ENCODE data around the gene SPAG9. TPM values are rescaled to one million over a fixed set of nuclear protein-coding genes. Genes with fewer than 3 reads are reported as not detected.
A peak's percentile ranks its signal among the peaks of the same experiment; 100 is the strongest.

SPAG9 gene, protein sequence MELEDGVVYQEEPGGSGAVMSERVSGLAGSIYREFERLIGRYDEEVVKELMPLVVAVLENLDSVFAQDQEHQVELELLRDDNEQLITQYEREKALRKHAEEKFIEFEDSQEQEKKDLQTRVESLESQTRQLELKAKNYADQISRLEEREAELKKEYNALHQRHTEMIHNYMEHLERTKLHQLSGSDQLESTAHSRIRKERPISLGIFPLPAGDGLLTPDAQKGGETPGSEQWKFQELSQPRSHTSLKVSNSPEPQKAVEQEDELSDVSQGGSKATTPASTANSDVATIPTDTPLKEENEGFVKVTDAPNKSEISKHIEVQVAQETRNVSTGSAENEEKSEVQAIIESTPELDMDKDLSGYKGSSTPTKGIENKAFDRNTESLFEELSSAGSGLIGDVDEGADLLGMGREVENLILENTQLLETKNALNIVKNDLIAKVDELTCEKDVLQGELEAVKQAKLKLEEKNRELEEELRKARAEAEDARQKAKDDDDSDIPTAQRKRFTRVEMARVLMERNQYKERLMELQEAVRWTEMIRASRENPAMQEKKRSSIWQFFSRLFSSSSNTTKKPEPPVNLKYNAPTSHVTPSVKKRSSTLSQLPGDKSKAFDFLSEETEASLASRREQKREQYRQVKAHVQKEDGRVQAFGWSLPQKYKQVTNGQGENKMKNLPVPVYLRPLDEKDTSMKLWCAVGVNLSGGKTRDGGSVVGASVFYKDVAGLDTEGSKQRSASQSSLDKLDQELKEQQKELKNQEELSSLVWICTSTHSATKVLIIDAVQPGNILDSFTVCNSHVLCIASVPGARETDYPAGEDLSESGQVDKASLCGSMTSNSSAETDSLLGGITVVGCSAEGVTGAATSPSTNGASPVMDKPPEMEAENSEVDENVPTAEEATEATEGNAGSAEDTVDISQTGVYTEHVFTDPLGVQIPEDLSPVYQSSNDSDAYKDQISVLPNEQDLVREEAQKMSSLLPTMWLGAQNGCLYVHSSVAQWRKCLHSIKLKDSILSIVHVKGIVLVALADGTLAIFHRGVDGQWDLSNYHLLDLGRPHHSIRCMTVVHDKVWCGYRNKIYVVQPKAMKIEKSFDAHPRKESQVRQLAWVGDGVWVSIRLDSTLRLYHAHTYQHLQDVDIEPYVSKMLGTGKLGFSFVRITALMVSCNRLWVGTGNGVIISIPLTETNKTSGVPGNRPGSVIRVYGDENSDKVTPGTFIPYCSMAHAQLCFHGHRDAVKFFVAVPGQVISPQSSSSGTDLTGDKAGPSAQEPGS (N-terminal part only)
- total RNA-seq = 10 to 100 TPM; 48.0 to 88.2 TPM

DNA sequence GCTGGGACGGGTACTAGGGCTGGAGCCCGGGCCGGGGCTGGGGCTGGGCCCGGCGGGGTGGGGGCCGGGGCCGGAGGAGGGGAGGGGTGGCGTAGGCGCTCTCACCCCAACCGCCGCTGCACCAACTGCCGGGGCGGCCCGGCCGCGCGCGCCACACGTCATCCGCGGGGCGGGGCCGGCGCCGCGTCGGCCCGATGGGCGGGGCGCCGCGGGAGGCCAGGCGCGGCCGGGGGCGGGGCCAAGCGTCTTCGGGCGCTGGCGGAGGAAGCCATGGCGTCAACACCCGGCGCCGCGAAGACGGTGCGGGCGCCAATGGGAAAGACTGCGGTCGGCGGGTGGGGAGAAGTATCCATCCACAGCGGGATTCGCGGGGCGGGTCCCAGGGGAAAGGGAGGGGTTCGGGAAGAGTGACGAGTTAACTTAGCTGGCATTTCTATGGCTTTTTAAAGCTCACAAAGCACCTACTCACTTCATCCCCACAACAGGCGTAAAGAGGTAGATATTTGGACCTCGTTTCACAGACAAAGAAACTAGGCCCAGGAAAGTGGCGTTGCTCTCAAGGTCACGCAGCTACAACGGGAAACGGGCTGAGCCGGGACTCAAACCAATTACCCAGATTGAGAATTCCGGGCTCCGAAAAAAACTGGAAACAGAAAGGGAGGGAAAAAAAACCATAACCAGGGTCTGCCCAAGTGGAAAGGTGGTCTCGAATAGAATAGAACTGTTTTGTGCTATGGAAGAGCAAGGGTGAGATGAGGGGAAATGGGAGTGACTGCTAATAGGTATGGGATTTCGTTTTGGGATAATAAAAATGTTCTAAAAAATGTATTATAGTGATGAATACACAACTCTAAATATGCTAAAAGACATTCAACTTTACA is at the start of gene SPAG9:
SPAG9 (minus strand) TSS at position 130 of the 881 bp plus-strand sequence. CDS start 212 bp downstream, outside the sequence.
- H3K4me1 Mint-ChIP-seq = peaks cover 51% of the 10 kb centered on the region

GRCh38 chr17:51169340-51169739 is 48.7 kb upstream of the SPAG9 start:
- no peak overlapping the region for H3K4me3 Mint-ChIP-seq
- CTCF ChIA-PET = no interaction called here
- intact Hi-C loops (cut with DNase I, micrococcal nuclease) = loop anchor here in 1 of 2 experiments (5.0 kb wide), 1 partner anchor 47 kb away; the partner anchor contains the start of gene SPAG9

More for the DNA sequence above, at the start of gene SPAG9:
- DNase-seq (peak; percentile 95), ATAC-seq (peak; percentile 62)
- Mint-ChIP-seq H3K27me3 (no peaks in the 10 kb centered on the region), H3K4me3 (peak within 1 kb of the TSS; percentile 89), H3K9me3 (ENCODE audit: low read depth) (no peaks in the 10 kb centered on the region), H3K27ac (peak within 1 kb of the TSS; percentile 100), H3K36me3 (ENCODE audit: low read depth) (no peaks in the 10 kb centered on the region)
- intact Hi-C loops (cut with DNase I, micrococcal nuclease) = loop anchor here (1.0 to 10.0 kb wide), 13 partner anchors 25 to 414 kb away; partner anchors contain the start of genes MBTD1 (in 2 of the 2), NME1 (in 2 of the 2), NME2 (in 2 of the 2) and TOB1 (in 2 of the 2)
- CTCF ChIA-PET = interaction anchor here (0.6 to 1.3 kb wide), 4 partner anchors 32 to 73 kb away, joined by 3 to 7 read pairs (median 3); partner anchors contain the start of gene NME1
- POLR2A ChIA-PET = interaction anchor here (0.6 to 1.3 kb wide), 3 partner anchors 15 to 334 kb away, joined by 4 to 5 read pairs (median 4); partner anchors contain the start of gene TOB1

GRCh38 chr17:51166987-51167931 is 46.6 kb upstream of the SPAG9 start:
- H3K4me1 Mint-ChIP-seq = peaks cover 31% of the 10 kb centered on the region
- intact Hi-C loops (cut with DNase I, micrococcal nuclease) = loop anchor here (1.0 to 5.0 kb wide), 6 partner anchors 14 to 301 kb away; partner anchors contain the start of genes MBTD1 (in 2 of the 2), NME1 (in 2 of the 2), UTP18 (in 2 of the 2) and SPAG9 (in 1 of the 2)
- POLR2A ChIA-PET = interaction anchor here (2.7 kb wide), 1 partner anchor 13 kb away, joined by 23 read pairs; the partner anchor contains the start of gene NME1
- no peaks in the 10 kb centered on the region for H3K9me3 Mint-ChIP-seq (ENCODE audit: low read depth)
- H3K27me3 Mint-ChIP-seq = no peaks in the 10 kb centered on the region
- ATAC-seq = peak; percentile 67
- CTCF ChIA-PET = interaction anchor here (0.6 to 1.0 kb wide), 2 partner anchors 11 to 42 kb away, joined by 3 read pairs; no protein-coding TSS in a partner anchor
- peak; percentile 84 for DNase-seq
- peak overlapping the region; percentile 95 for H3K27ac Mint-ChIP-seq
- peak overlapping the region; percentile 79 for H3K4me3 Mint-ChIP-seq
- H3K36me3 Mint-ChIP-seq (ENCODE audit: low read depth) = peaks cover 61% of the 10 kb centered on the region

More at GRCh38 chr17:51169340-51169739, 48.7 kb upstream of the SPAG9 start:
- no peaks in the 10 kb centered on the region for H3K27me3 Mint-ChIP-seq
- ATAC-seq (no peak), DNase-seq (no peak)
- H3K27ac Mint-ChIP-seq = peak overlapping the region; percentile 60
- peaks cover 51% of the 10 kb centered on the region for H3K36me3 Mint-ChIP-seq (ENCODE audit: low read depth)
- no peaks in the 10 kb centered on the region for H3K9me3 Mint-ChIP-seq (ENCODE audit: low read depth)
- POLR2A ChIA-PET = no interaction called here
- peaks cover 31% of the 10 kb centered on the region for H3K4me1 Mint-ChIP-seq

DNA sequence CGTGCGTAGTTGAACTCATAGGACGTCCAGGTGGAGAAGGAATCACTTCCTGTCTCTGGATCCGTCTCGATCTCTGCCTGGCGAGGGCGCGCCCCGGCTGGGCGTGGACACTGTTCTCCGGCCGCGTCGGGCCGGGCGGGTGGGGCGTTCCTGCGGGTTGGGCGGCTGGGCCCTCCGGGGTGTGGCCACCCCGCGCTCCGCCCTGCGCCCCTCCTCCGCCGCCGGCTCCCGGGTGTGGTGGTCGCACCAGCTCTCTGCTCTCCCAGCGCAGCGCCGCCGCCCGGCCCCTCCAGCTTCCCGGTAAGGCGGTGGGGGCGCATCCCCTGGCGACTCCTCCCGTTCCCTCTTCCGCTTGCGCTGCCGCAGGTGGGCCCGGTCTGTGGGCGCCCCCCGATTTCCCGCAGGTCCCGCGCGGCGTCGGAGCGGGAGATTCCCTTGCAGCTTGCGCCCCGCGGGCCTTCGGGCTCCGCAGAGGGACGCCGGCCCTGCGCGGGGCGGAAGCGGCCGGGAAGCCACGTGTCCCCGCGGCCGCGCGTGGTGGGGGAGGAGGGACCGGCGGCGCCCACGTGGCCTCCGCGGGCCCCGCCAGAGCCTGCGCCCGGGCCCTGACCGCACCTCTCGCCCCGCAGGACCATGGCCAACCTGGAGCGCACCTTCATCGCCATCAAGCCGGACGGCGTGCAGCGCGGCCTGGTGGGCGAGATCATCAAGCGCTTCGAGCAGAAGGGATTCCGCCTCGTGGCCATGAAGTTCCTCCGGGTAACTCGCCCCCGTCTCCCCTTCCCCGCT is 45.7 kb upstream of the SPAG9 start, which contains the start of gene NME2:
NME2 (plus strand) TSS at position 214 of the 789 bp plus-strand sequence; CDS start at position 634, 420 bp downstream.
- DNase-seq (peak; percentile 80), ATAC-seq (peak; percentile 76)
- Mint-ChIP-seq H3K27me3 (no peaks in the 10 kb centered on the region), H3K4me1 (peaks cover 31% of the 10 kb centered on the region), H3K36me3 (ENCODE audit: low read depth) (peaks cover 64% of the 10 kb centered on the region), H3K27ac (peak within 1 kb of the TSS; percentile 95), H3K4me3 (peak within 1 kb of the TSS; percentile 79), H3K9me3 (ENCODE audit: low read depth) (no peaks in the 10 kb centered on the region)
- intact Hi-C loops (cut with DNase I, micrococcal nuclease) = loop anchor here (1.0 to 5.0 kb wide), 6 partner anchors 13 to 300 kb away; partner anchors contain the start of genes MBTD1 (in 2 of the 2), NME1 (in 2 of the 2), UTP18 (in 2 of the 2) and SPAG9 (in 1 of the 2)
- POLR2A ChIA-PET = interaction anchor here (2.7 kb wide), 1 partner anchor 12 kb away, joined by 23 read pairs; the partner anchor contains the start of gene NME1
- CTCF ChIA-PET = interaction anchor here (0.9 to 2.3 kb wide), 4 partner anchors 9 to 167 kb away, joined by 3 to 8 read pairs (median 6); partner anchors contain the start of gene NME1

DNA sequence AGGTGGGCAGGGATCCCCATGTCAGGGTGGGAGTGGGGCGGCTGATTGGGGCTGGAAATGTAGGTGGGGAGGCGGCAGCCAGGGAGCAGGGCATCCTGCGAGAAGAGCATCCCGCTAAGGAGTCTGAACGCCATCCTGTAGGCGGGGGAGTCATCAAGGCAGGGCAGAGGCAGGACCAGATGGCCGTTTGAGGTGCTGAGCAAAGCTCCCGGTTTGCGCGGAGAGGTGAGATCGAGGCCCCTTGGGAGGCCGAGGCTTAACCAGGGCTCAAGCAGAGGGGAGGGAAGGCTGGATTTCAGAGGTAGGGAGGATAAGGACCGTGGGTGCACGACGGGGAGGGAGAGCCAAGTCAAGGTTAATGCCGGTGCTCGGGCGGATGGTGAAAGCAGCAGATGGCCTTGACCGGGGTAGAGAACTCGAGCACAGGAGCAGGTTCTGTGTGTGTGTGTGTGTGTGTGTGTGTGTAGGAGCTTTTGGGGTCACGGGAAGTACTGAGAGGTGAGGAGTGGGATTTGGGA is 45.1 kb upstream of the SPAG9 start:
- no peak for DNase-seq
- ATAC-seq = peak; percentile 40
- peak overlapping the region; percentile 79 for H3K4me3 Mint-ChIP-seq
- H3K36me3 Mint-ChIP-seq (ENCODE audit: low read depth) = peaks cover 64% of the 10 kb centered on the region
- ChIA-PET POLR2A (interaction anchor here (0.6 to 2.7 kb wide), 2 partner anchors 11 to 89 kb away, joined by 7 to 23 read pairs; partner anchors contain the start of gene NME1), CTCF (interaction anchor here (0.9 to 2.3 kb wide), 4 partner anchors 8 to 166 kb away, joined by 3 to 8 read pairs (median 6); partner anchors contain the start of gene NME1)
- H3K27ac Mint-ChIP-seq = peak overlapping the region; percentile 95
- intact Hi-C loops (cut with DNase I, micrococcal nuclease) = loop anchor here (1.0 to 5.0 kb wide), 6 partner anchors 12 to 299 kb away; partner anchors contain the start of genes MBTD1 (in 2 of the 2), NME1 (in 2 of the 2), UTP18 (in 2 of the 2) and SPAG9 (in 1 of the 2)
- peaks cover 31% of the 10 kb centered on the region for H3K4me1 Mint-ChIP-seq
- H3K9me3 Mint-ChIP-seq (ENCODE audit: low read depth) = no peaks in the 10 kb centered on the region
- no peaks in the 10 kb centered on the region for H3K27me3 Mint-ChIP-seq

DNA sequence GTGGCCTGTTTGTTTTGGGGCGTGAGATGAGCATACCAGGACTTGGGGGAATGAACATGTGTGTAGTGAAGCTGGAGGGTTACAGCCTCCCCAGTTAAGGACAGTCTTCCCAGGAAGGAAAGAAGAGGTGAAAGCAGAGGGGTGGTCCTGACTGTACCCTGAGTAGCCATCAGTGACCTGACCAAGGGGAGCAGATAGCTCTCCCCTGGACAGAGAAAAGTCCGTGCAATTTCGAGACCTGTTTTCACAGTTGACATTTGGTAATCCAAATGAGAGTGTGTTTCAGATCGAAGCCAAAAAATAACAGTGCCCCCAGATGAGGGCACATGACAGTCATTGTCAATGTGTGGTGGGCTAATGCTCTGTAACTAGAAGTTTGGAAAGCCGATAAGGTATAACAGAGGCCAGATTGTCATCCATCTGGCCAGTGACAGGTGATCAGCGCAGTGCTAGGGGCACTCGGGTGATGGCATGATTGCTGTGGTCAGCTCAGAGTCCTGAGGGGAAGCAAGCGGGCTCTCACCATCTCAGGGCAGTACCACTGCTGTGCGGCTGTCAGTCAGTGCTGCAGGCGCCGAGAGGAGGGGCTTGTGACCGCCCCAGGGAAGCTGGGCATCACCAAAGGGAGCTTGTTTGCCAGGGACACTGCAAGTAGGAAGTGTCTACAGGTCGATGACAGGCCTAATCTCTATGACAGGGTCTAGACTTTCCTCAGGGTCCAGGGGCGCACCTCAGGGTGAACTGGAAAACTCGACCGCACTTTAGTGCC is 44.4 kb upstream of the SPAG9 start:
- Mint-ChIP-seq H3K27me3 (no peaks in the 10 kb centered on the region), H3K36me3 (ENCODE audit: low read depth) (peaks cover 67% of the 10 kb centered on the region), H3K4me3 (peak overlapping the region; percentile 79), H3K9me3 (ENCODE audit: low read depth) (no peaks in the 10 kb centered on the region), H3K27ac (peak overlapping the region; percentile 95), H3K4me1 (peaks cover 31% of the 10 kb centered on the region)
- CTCF ChIA-PET = interaction anchor here (0.9 to 2.3 kb wide), 5 partner anchors 10 to 165 kb away, joined by 3 to 8 read pairs (median 5); partner anchors contain the start of gene NME1
- POLR2A ChIA-PET = interaction anchor here (0.6 to 2.7 kb wide), 2 partner anchors 10 to 90 kb away, joined by 7 to 23 read pairs; partner anchors contain the start of gene NME1
- DNase-seq (no peak), ATAC-seq (no peak)
- intact Hi-C loops (cut with DNase I, micrococcal nuclease) = loop anchor here in 1 of 2 experiments (5.0 kb wide), 1 partner anchor 43 kb away; the partner anchor contains the start of gene SPAG9

- no peaks in the 10 kb centered on the region for H3K27me3 Mint-ChIP-seq
- ChIA-PET POLR2A (interaction anchor here (0.7 to 2.6 kb wide), 2 partner anchors 8 to 121 kb away, joined by 4 to 15 read pairs; partner anchors contain the start of gene NME1), CTCF (interaction anchor here (0.6 to 2.4 kb wide), 2 partner anchors 8 to 46 kb away, joined by 3 to 15 read pairs; partner anchors contain the start of gene NME1)
- no peaks in the 10 kb centered on the region for H3K9me3 Mint-ChIP-seq (ENCODE audit: low read depth)
- ATAC-seq = no peak
- H3K36me3 Mint-ChIP-seq (ENCODE audit: low read depth) = peaks cover 69% of the 10 kb centered on the region
- H3K4me1 Mint-ChIP-seq = peaks cover 21% of the 10 kb centered on the region
- peak overlapping the region; percentile 1 for H3K27ac Mint-ChIP-seq
- no peak for DNase-seq
- no peak overlapping the region for H3K4me3 Mint-ChIP-seq
- intact Hi-C loops (cut with DNase I, micrococcal nuclease) = no loop called here
Observed at GRCh38 chr17:51161541-51161940, 40.9 kb upstream of the SPAG9 start.
